Common myeloid progenitor, CD34-positive (primary cell): Measurements from ENCODE around the gene FAIM. TPM values are rescaled to one million over a fixed set of nuclear protein-coding genes. Genes with fewer than 3 reads are reported as not detected.
"Not testable (repeated sequence)": the region's sequence is repeated elsewhere in the genome, so short reads cannot be mapped to it uniquely, and the experiment has no call there.

ENCODE experiments used
- CTCF ChIA-PET: fragments of 350-600 bp; sonication (Branson Sonifier 250); formaldehyde crosslinking; loops from one replicate; lab custom pipeline; 2021; ENCODE audit warnings: antibody characterized with exemption; lab: Charles Lee
- POLR2A ChIA-PET: fragments of 350-600 bp; sonication (Branson Sonifier 250); formaldehyde crosslinking; loops from one replicate; lab custom pipeline; 2021; ENCODE audit warnings: antibody characterized with exemption; lab: Charles Lee
- DNase-seq, 3 donors: peaks; one replicate each; pipeline versions ENCODE4 v3.0.0 to v3.0.0-alpha.2; 2013
- H3K27ac ChIP-seq, 2 experiments: 1 replicate in 1 of 2; 2 replicates in 1 of 2; pipeline ENCODE4 v1.7.0; 2013; ENCODE audit warnings: inconsistent platforms in 2 of 2, low read length in 2 of 2, mild to moderate bottlenecking in 2 of 2, low read depth in 1 of 2, moderate library complexity in 1 of 2; ENCODE audit not compliant: severe bottlenecking in 2 of 2, insufficient read depth in 1 of 2, poor library complexity in 1 of 2
- H3K27me3 ChIP-seq, 5 experiments: replicated peaks in 2 of 5; 1 replicate in 3 of 5; 2 replicates in 2 of 5; pipeline versions ENCODE4 v1.6.1 to v1.7.0; 2013; ENCODE audit warnings: low read length in 4 of 5, mild to moderate bottlenecking in 2 of 5, moderate library complexity in 2 of 5, inconsistent platforms in 1 of 5; ENCODE audit not compliant: insufficient read depth in 5 of 5, control insufficient read depth in 4 of 5
- H3K36me3 ChIP-seq, 4 experiments: 1 replicate in 2 of 4; 2 replicates in 2 of 4; pipeline versions ENCODE4 v1.6.1 to v1.7.0; 2013; ENCODE audit warnings: low read length in 3 of 4, control low read depth in 1 of 4, mild to moderate bottlenecking in 1 of 4; ENCODE audit not compliant: control insufficient read depth in 4 of 4, insufficient read depth in 4 of 4
- H3K4me1 ChIP-seq, 4 experiments: 1 replicate in 3 of 4; 2 replicates in 1 of 4; pipeline versions ENCODE4 v1.6.1 to v1.7.1; 2013; ENCODE audit warnings: low read length in 3 of 4, mild to moderate bottlenecking in 3 of 4, control low read depth in 1 of 4, inconsistent platforms in 1 of 4, moderate library complexity in 1 of 4; ENCODE audit not compliant: control insufficient read depth in 4 of 4, insufficient read depth in 4 of 4; ENCODE audit errors: control extremely low read depth in 1 of 4
- H3K4me3 ChIP-seq, 7 experiments: 1 replicate in 4 of 7; 2 replicates in 3 of 7; pipeline versions ENCODE4 v1.5.1 to v1.7.0; 2013; ENCODE audit warnings: mild to moderate bottlenecking in 7 of 7, low read length in 6 of 7, moderate library complexity in 6 of 7, inconsistent platforms in 2 of 7, low read depth in 2 of 7, control low read depth in 1 of 7; ENCODE audit not compliant: insufficient read depth in 4 of 7, control insufficient read depth in 1 of 7; ENCODE audit errors: extremely low read depth in 1 of 7
- H3K9me3 ChIP-seq, 5 experiments: 1 replicate in 4 of 5; 2 replicates in 1 of 5; pipeline versions ENCODE4 v1.6.1 to v1.7.1; 2013; ENCODE audit warnings: low read length in 4 of 5, mild to moderate bottlenecking in 2 of 5, inconsistent platforms in 1 of 5, low read depth in 1 of 5, moderate library complexity in 1 of 5; ENCODE audit not compliant: control insufficient read depth in 4 of 5, insufficient read depth in 2 of 5; ENCODE audit errors: control extremely low read depth in 1 of 5
- WGBS: methylation state at CpG from one replicate; pipeline ENCODE4 v1.1.5; 2013; ENCODE audit not compliant: insufficient coverage; 5-methylcytosine and 5-hydroxymethylcytosine counted together
- polyA plus RNA-seq: library from polyadenylated mRNA; unstranded; fragments of 120-200 nt; gene quantifications from one replicate; pipeline ENCODE4 v1.2.1, GENCODE V29; 2013

Gene FAIM
- polyA plus RNA-seq = 37.0 TPM

DNA sequence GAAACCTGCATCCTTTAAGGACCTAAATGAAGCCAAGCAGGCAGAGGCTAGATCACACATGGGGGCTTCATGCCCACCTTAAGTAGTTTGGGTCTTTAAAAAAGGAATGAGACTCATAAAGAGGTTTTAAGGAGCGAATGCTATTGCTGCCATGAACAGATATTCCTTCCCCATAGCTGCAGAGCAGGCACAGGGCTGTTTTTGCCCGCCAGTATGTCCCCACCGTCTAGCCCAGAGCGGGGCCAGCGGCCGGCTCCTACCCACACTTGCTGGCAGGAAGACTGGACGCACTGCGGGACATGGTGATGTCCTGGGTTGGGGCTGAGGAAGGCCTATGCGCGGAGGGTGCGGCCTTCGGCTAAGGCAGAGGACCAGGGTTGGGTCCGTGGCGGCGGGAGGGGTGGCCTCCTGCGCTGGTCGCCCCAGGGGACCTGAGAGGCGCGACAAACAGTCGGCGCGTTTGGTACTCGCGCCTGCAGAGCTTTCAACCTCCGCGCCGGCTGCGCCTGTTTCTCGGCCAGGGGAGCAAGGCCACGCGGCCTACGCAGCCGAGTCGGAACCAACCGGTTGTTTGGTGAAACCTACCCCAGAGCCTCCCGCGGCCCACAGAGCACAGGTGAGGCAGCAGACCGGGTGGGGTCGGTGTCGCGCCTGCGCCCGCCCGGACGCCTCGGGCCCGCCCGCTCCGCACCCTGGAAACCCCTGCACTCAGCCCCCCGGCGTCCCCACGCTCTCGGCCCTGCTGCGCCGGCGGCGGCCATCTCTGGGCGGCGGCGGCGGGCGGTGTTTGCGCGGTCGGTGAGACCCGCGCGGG is at the start of gene FAIM:
FAIM (plus strand) TSS at position 450 of the 814 bp plus-strand sequence. CDS start 10,956 bp downstream, outside the sequence.
- Histone ChIP-seq H3K9me3 (no peaks in the 10 kb centered on the region), H3K36me3 (no peaks in the 10 kb centered on the region), H3K4me1 (peaks cover 0 to 17% (median 14%) of the 10 kb centered on the region in 4 experiments), H3K27ac (peak within 1 kb of the TSS; percentile 79 to 87), H3K4me3 (peak within 1 kb of the TSS; percentile 61 to 87 (median 77)), H3K27me3 (no peaks in the 10 kb centered on the region)
- under 1% methylated on average over 66 of the region's 68 CpGs for WGBS
- ChIA-PET POLR2A (interaction anchor here (0.6 to 2.9 kb wide), 3 partner anchors 14 to 222 kb away, joined by 3 to 11 read pairs (median 3); partner anchors contain the start of gene CEP70), CTCF (interaction anchor here (0.9 to 3.9 kb wide), 3 partner anchors 14 to 78 kb away, joined by 3 to 17 read pairs (median 4); partner anchors contain the start of gene CEP70)
- peak; percentile 71 to 90 (median 84) for DNase-seq

- H3K4me3 ChIP-seq = no peak overlapping the region
- H3K36me3 ChIP-seq = peaks cover 0 to 44% (median 15%) of the 10 kb centered on the region in 4 experiments
- WGBS = 81% methylated on average over 3 of the region's 4 CpGs
- POLR2A ChIA-PET = no interaction called here
- no peaks in the 10 kb centered on the region for H3K27me3 ChIP-seq
- CTCF ChIA-PET = interaction anchor here (0.8 to 1.9 kb wide), 3 partner anchors 9 to 21 kb away, joined by 3 to 4 read pairs (median 3); no protein-coding TSS in a partner anchor
- H3K9me3 ChIP-seq = peaks cover 8 to 54% (median 12%) of the 10 kb centered on the region in 5 experiments
- no peaks in the 10 kb centered on the region for H3K4me1 ChIP-seq
- no peak overlapping the region for H3K27ac ChIP-seq
- no peak for DNase-seq
Measured at GRCh38 chr3:138559134-138559533, 49.4 kb upstream of the FAIM start.

DNA sequence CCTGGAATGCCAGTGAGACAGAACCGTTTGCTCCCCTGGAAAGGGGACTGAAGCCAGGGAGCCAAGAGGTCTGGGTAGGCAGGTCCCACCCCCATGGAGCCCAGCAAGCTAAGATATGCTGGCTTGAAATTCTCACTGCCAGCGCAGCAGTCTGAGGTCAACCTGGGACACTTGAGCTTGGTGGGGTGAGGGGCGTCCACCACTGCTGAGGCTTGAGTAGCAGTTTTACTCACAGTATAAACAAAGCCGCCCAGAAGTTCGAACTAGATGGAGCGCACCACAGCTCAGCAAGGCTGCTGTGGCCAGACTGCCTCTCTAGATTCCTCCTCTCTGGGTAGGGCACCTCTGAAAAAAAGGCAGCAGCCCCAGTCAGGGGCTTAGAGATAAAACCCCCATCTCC is 48.1 kb upstream of the FAIM start:
- Histone ChIP-seq H3K4me3 (peak overlapping the region in 1 of 7 experiments; percentile 13), H3K36me3 (peaks cover 0 to 33% (median 12%) of the 10 kb centered on the region in 4 experiments), H3K27ac (no peak overlapping the region), H3K27me3 (no peaks in the 10 kb centered on the region), H3K4me1 (no peaks in the 10 kb centered on the region), H3K9me3 (peaks cover 8 to 49% (median 12%) of the 10 kb centered on the region in 5 experiments)
- POLR2A ChIA-PET = no interaction called here
- no peak for DNase-seq
- CTCF ChIA-PET = no interaction called here
- WGBS = 100% methylated on average over 5 of the region's 6 CpGs

GRCh38 chr3:138562902-138563301 is 45.7 kb upstream of the FAIM start:
- POLR2A ChIA-PET = interaction anchor here (0.7 kb wide), 1 partner anchor 51 kb away, joined by 5 read pairs; no protein-coding TSS in a partner anchor
- CTCF ChIA-PET, H3K27ac ChIP-seq, H3K4me1 ChIP-seq, DNase-seq, H3K4me3 ChIP-seq, H3K27me3 ChIP-seq: not testable (repeated sequence)
- Histone ChIP-seq H3K36me3 (peaks cover 0 to 41% (median 11%) of the 10 kb centered on the region in 4 experiments), H3K9me3 (peaks cover 8 to 54% (median 15%) of the 10 kb centered on the region in 5 experiments)
- no CpG with 5 or more reads among the region's 1 CpG for WGBS

GRCh38 chr3:138566293-138566692 is 42.3 kb upstream of the FAIM start:
- DNase-seq, H3K27me3 ChIP-seq, POLR2A ChIA-PET, CTCF ChIA-PET, H3K4me3 ChIP-seq, H3K4me1 ChIP-seq, H3K27ac ChIP-seq: not testable (repeated sequence)
- H3K36me3 ChIP-seq = peaks cover 0 to 41% (median 8%) of the 10 kb centered on the region in 4 experiments
- 100% methylated on average over 1 of the region's 2 CpGs for WGBS
- peaks cover 0 to 25% (median 5%) of the 10 kb centered on the region in 5 experiments for H3K9me3 ChIP-seq

GRCh38 chr3:138567403-138567802 is 41.2 kb upstream of the FAIM start:
- ChIA-PET CTCF (interaction anchor here (0.9 kb wide), 1 partner anchor 349 kb away, joined by 3 read pairs; no protein-coding TSS in a partner anchor), POLR2A (no interaction called here)
- H3K9me3 ChIP-seq = peaks cover 0 to 22% (median 5%) of the 10 kb centered on the region in 5 experiments
- peaks cover 0 to 49% (median 10%) of the 10 kb centered on the region in 4 experiments for H3K36me3 ChIP-seq
- no peak for DNase-seq
- no peaks in the 10 kb centered on the region for H3K4me1 ChIP-seq
- no peaks in the 10 kb centered on the region for H3K27me3 ChIP-seq
- no peak overlapping the region for H3K27ac ChIP-seq
- no peak overlapping the region for H3K4me3 ChIP-seq
